Skeletal muscle tissue (tissue), 4 donors: ENCODE data around the gene DNAJC16. TPM values are rescaled to one million over a fixed set of nuclear protein-coding genes. Genes with fewer than 3 reads are reported as not detected.

Experiments
- H3K27ac ChIP-seq: one replicate; pipeline ENCODE4 v1.7.0; 2013; ENCODE audit warnings: mild to moderate bottlenecking, low read depth, low read length, inconsistent platforms
- H3K27me3 ChIP-seq, 3 donors: one replicate each; pipeline ENCODE4 v1.7.0; 2013; ENCODE audit warnings: low read length in 3 of 3; ENCODE audit not compliant: control insufficient read depth in 3 of 3, insufficient read depth in 3 of 3
- H3K36me3 ChIP-seq, 3 donors: one replicate each; pipeline ENCODE4 v1.7.0; 2013; ENCODE audit warnings: low read length in 3 of 3; ENCODE audit not compliant: control insufficient read depth in 3 of 3, insufficient read depth in 3 of 3
- H3K4me1 ChIP-seq, 3 donors: one replicate each; pipeline ENCODE4 v1.7.0; 2013; ENCODE audit warnings: low read length in 3 of 3, mild to moderate bottlenecking in 3 of 3; ENCODE audit not compliant: control insufficient read depth in 3 of 3, insufficient read depth in 3 of 3
- H3K4me3 ChIP-seq, 3 donors: one replicate each; pipeline ENCODE4 v1.7.0; 2013; ENCODE audit warnings: low read length in 3 of 3
- H3K9ac ChIP-seq, 3 donors: one replicate each; pipeline ENCODE4 v1.7.0; 2013; ENCODE audit warnings: low read length in 3 of 3, mild to moderate bottlenecking in 3 of 3, moderate library complexity in 2 of 3, low read depth in 1 of 3
- H3K9me3 ChIP-seq, 3 donors: one replicate each; pipeline ENCODE4 v1.7.0; 2013; ENCODE audit warnings: low read length in 3 of 3; ENCODE audit not compliant: control insufficient read depth in 3 of 3
- total RNA-seq: library from RNA; depleted of rRNA; stranded (reverse); fragments of >200 nt; gene quantifications from one replicate; pipeline ENCODE4 v1.2.3, GENCODE V29; 2014
- donor health status: Osteomylitis.

The DNAJC16 gene
- total RNA-seq, 1 donor from 2014 or later = 16.7 TPM

DNA sequence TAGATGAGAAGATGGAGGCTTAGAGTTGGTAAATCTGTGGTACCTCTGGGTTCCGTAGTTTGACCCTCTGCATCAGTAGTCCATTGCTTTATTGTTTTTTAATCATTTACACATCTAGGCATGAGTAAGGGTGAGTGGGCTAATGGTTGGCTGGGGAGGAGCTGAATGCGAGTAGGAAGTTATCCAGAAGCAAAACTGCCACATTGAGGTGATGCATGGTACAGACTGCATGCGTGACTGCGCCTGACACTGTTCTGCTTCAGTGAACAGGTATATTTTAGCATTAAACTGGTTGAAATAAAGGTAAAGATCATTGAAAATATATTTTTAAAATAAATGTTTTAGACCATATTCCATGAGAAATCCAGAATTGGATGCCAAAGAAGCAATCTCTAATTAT, 4.4 kb downstream of the DNAJC16 start:
- no peaks in the 10 kb centered on the region for H3K27me3 ChIP-seq
- no peak overlapping the region for H3K4me3 ChIP-seq
- H3K36me3 ChIP-seq = peaks cover 7 to 22% (median 12%) of the 10 kb centered on the region in 3 donors
- H3K27ac ChIP-seq = no peak overlapping the region
- H3K4me1 ChIP-seq = peaks cover 9 to 11% (median 10%) of the 10 kb centered on the region in 3 donors
- no peak overlapping the region for H3K9ac ChIP-seq
- no peaks in the 10 kb centered on the region for H3K9me3 ChIP-seq

DNA sequence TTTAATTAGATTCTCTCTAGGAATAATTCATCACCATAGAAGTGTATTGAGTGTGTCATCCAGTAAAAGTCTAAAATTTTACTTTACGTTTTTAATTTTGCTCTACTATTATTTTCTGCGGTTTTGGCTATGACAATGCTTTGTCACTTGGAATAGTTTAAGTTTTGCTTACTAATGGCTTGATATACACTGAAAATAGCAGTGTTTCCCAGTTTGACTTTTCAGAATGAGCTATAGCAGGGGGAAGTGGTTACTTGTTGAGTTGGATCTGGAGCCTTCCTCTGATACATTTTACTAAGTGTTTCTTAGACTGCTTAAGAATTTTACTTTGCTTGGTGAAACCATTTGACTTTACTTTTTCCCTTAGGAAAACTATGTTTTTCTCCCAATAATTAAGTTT, 5.0 kb downstream of the DNAJC16 start:
- Histone ChIP-seq H3K27ac (no peak overlapping the region), H3K9me3 (no peaks in the 10 kb centered on the region), H3K27me3 (no peaks in the 10 kb centered on the region), H3K9ac (no peak overlapping the region), H3K4me3 (no peak overlapping the region), H3K36me3 (peaks cover 9 to 25% (median 15%) of the 10 kb centered on the region in 3 donors), H3K4me1 (peaks cover 7 to 8% (median 8%) of the 10 kb centered on the region in 3 donors)

DNA sequence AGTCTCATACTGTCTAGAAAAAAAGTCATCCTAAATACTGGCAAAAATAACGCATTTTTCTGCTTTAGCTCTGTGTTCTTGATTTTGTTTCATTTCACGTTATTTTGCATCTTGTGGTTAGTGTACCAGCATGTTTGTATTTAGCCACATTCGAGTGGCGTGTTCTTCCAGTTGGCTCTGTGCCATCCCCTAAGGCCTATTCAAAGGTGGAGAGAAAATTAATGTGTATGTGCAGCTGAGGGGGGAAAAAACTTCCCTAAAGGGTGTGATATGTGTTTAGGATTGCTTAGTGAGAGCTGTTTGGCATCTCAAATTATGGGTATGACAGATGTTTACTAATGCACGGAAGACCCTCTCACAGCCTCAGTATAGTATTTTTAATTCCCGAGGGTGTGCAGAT, 12.1 kb downstream of the DNAJC16 start:
- H3K27me3 ChIP-seq = no peaks in the 10 kb centered on the region
- H3K9me3 ChIP-seq = no peaks in the 10 kb centered on the region
- no peak overlapping the region for H3K4me3 ChIP-seq
- H3K9ac ChIP-seq = no peak overlapping the region
- H3K27ac ChIP-seq = no peak overlapping the region
- no peaks in the 10 kb centered on the region for H3K4me1 ChIP-seq
- peaks cover 38 to 47% (median 44%) of the 10 kb centered on the region in 3 donors for H3K36me3 ChIP-seq

DNA sequence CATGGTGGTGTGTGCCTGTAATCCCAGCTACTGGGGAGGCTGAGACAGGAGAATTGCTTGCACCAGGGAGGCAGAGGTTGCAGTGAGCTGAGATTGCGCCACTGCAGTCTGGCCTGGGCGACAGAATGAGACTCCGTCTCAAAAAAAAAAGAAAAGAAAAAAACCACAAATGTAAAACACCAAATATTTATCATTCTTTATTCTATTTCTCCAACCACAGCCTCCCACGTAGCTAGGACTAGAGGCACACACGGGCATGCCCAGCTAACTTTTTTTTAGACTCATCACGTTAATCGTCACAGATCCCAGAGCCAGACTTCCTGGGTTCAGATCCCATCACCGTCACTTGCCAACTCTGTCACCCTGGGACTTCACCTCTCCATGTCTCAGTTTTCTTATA, 13.5 kb downstream of the DNAJC16 start:
- H3K36me3 ChIP-seq = peaks cover 38 to 51% (median 38%) of the 10 kb centered on the region in 3 donors
- H3K4me1 ChIP-seq = no peaks in the 10 kb centered on the region
- H3K9me3 ChIP-seq = no peaks in the 10 kb centered on the region
- H3K27ac ChIP-seq = no peak overlapping the region
- H3K27me3 ChIP-seq = no peaks in the 10 kb centered on the region
- H3K4me3 ChIP-seq = no peak overlapping the region
- H3K9ac ChIP-seq = no peak overlapping the region

DNA sequence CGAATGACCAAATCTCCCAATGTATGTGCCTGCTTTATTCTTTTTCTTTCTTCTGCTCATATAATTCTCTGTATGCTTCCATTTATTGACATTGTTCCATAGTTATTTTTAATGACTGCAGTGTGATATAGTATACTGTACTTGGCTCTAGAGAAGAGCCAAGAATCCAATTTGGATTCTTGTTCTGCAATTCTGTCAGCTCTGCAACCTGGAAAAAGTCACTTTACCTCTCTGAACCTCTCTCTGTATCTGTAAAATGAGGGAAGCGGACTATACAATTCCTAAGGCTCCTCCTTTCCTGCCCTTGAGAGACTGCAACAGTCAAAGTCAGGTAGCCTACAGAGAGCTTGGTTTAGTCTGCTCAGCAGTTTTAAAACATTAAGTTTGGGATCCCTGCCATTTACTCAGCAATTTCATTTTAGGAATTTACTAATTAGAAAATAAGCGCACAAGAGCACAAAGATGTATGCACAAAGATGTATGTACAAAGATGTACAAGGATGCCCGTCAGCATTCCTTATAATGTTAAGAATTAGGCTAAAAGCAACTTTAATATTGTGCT, 14.7 kb downstream of the DNAJC16 start:
- Histone ChIP-seq H3K27me3 (no peaks in the 10 kb centered on the region), H3K36me3 (peaks cover 34 to 49% (median 41%) of the 10 kb centered on the region in 3 donors), H3K9me3 (no peaks in the 10 kb centered on the region), H3K4me3 (no peak overlapping the region), H3K27ac (no peak overlapping the region), H3K9ac (no peak overlapping the region), H3K4me1 (no peaks in the 10 kb centered on the region)

DNA sequence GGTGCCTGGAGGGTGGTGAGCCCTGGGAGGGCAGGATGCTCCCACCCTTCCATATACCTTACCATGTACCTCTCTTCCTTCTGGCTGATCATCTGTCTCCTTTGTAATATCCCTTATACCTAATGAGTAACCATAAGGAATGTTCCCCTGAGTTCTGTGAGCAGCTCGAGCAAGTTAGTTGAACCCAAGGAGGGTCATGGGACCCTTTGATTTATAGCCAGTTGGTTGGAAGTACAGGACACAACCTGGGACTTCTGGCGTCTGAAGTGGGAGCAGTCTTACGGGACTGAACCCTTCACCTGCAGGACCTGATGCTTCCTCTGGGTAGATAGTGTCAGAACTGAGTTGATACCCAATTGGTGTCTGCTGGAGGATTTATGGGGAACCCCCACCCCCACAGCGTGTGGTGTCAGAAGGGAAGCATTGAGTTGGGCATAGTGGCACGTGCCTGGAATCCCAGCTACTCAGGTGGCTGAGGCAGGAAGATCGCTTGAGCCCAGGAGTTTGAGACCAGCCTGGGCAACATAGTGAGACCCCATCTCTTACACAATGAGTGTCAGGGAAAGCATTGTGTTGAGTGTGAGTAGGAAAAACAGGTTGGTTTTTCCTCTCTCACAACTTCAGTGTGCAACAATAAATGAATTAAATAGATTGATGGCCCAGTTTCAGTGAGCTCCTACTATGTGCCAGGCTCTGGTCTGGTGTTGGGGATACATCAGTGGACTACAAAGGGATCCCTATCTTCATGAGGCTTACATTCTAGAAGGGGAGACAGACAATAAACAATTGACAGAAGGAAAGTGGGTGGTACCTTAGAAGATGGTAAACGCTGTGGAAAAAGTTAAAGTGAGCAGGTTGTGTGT, 16.0 kb downstream of the DNAJC16 start:
- H3K4me1 ChIP-seq = no peaks in the 10 kb centered on the region
- no peaks in the 10 kb centered on the region for H3K9me3 ChIP-seq
- H3K4me3 ChIP-seq = no peak overlapping the region
- no peak overlapping the region for H3K27ac ChIP-seq
- no peak overlapping the region for H3K9ac ChIP-seq
- H3K27me3 ChIP-seq = no peaks in the 10 kb centered on the region
- peaks cover 28 to 51% (median 40%) of the 10 kb centered on the region in 3 donors for H3K36me3 ChIP-seq

DNA sequence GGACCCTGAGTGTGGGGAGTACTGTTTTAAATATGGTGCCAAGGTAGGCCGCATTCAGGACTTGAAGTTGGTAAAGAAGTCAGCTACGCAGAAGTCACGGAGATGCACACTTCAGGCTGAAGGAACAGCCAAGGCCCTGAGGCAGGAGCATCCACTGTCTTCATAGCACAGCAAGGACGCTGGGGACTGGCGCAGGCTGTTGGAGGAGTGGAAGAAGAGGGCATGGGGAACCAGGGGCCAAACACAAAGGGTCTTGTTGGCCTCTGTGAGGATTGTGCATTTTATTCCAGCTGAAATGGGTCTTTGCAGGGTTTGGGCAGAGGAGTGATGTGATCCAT, 16.6 kb downstream of the DNAJC16 start:
- no peaks in the 10 kb centered on the region for H3K9me3 ChIP-seq
- H3K27ac ChIP-seq = no peak overlapping the region
- no peaks in the 10 kb centered on the region for H3K27me3 ChIP-seq
- no peaks in the 10 kb centered on the region for H3K4me1 ChIP-seq
- no peak overlapping the region for H3K4me3 ChIP-seq
- H3K36me3 ChIP-seq = peaks cover 30 to 53% (median 45%) of the 10 kb centered on the region in 3 donors
- no peak overlapping the region for H3K9ac ChIP-seq

DNA sequence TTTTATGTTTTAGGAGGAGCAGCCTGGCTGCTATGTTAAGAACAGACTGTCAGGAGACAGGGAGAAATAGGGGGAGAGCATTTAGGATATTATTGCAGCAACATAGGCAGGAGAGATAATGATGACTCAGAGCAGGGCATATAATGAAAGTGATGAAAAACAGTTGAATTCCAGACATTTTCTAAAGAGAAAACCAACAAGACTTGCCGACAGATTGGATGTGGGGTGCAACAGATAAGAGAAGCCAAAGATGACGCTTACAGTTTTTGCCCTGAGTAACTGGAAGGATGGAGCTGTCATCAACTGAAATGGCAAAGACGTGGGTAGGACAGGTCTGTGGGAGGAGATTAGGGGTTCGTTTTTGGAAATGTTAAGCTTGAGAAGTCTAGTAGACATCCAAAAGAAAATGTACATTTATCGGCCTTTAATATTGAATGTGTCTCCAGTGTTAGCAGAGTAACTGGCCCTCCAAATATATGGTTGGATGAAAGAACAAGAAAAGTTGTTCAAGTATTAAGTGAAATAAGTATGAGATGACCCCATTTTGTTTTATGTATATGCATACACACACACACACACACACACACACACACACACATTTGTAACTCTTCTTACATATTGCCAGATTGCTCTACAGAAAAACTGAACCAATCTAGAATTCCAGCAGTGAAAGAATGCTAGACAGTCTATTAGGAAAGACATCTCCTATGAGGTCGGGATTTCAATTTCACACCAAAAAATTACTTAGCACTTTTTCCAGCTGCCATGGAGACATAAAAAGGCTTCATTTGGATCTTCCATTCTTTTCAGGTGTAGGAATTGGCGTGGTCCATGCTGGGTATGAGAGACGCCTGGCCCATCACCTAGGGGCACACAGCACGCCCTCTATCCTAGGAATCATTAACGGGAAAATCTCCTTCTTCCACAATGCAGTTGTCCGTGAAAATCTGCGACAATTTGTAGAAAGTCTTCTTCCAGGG, 17.2 kb downstream of the DNAJC16 start:
- H3K27me3 ChIP-seq = no peaks in the 10 kb centered on the region
- H3K36me3 ChIP-seq = peaks cover 30 to 49% (median 46%) of the 10 kb centered on the region in 3 donors
- H3K9me3 ChIP-seq = no peaks in the 10 kb centered on the region
- H3K4me1 ChIP-seq = no peaks in the 10 kb centered on the region
- no peak overlapping the region for H3K9ac ChIP-seq
- no peak overlapping the region for H3K27ac ChIP-seq
- H3K4me3 ChIP-seq = no peak overlapping the region

DNA sequence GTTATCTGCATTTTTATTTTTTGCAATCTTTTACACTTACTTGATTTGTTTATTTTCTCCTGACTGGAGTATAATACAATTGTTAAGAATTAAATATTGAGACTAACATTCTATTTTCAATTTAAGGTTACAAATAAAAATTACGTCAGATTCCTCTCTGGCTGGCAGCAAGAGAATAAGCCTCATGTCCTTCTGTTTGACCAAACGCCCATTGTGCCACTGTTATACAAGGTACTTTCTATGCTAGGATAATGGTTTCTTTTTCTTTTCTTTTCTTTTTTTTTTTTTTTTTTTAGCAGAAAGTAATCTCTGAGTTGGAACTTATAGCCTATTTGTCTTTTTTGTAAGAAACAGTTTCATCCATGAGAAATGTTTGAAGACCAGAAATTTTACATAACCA, 20.0 kb downstream of the DNAJC16 start:
- H3K9ac ChIP-seq = no peak overlapping the region
- H3K9me3 ChIP-seq = no peaks in the 10 kb centered on the region
- no peak overlapping the region for H3K27ac ChIP-seq
- no peaks in the 10 kb centered on the region for H3K4me1 ChIP-seq
- no peak overlapping the region for H3K4me3 ChIP-seq
- no peaks in the 10 kb centered on the region for H3K27me3 ChIP-seq
- peaks cover 23 to 48% (median 35%) of the 10 kb centered on the region in 3 donors for H3K36me3 ChIP-seq
